ENCODE results near the gene GSTO2.
A peak's percentile ranks its signal among the peaks of the same experiment; 100 is the strongest.
"Not testable (repeated sequence)": the region's sequence is repeated elsewhere in the genome, so short reads cannot be mapped to it uniquely, and the experiment has no call there.

The GSTO2 gene

GRCh38 chr10:104268713-104269645 is at the start of gene GSTO2:
Gene GSTO2, plus strand, starts transcription at chr10:104269184. Its CDS starts 5,732 bp downstream, at chr10:104274916.
- peak; percentile 99 for DNase-seq

GRCh38 chr10:104220522-104220921 is 48.5 kb upstream of the GSTO2 start:
- DNase-seq, result no peak

- no peak for DNase-seq
Measured at GRCh38 chr10:104223304-104223703, 45.7 kb upstream of the GSTO2 start.

GRCh38 chr10:104230490-104230889 is 38.5 kb upstream of the GSTO2 start:
- no peak for DNase-seq

- peak; percentile 99 for DNase-seq
Measured at GRCh38 chr10:104231784-104232612, 37.0 kb upstream of the GSTO2 start, which contains the start of gene CFAP43. Gene CFAP43, minus strand, starts transcription at chr10:104232364. Its CDS starts 118 bp downstream, at chr10:104232246.

GRCh38 chr10:104232613-104233102 is 36.3 kb upstream of the GSTO2 start:
- no peak for DNase-seq

GRCh38 chr10:104233817-104234216 is 35.2 kb upstream of the GSTO2 start:
- no peak for DNase-seq

- DNase-seq, result no peak
Measured at GRCh38 chr10:104234934-104235333, 34.0 kb upstream of the GSTO2 start.

GRCh38 chr10:104235801-104236200 is 33.2 kb upstream of the GSTO2 start:
- DNase-seq, result no peak

GRCh38 chr10:104240078-104240477 is 28.9 kb upstream of the GSTO2 start:
- DNase-seq, result no peak

- no peak for DNase-seq
Measured at GRCh38 chr10:104242545-104242944, 26.4 kb upstream of the GSTO2 start.

- DNase-seq, result not testable (repeated sequence)
Measured at GRCh38 chr10:104243009-104243408, 26.0 kb upstream of the GSTO2 start.

- DNase-seq, result no peak
Measured at GRCh38 chr10:104243512-104243911, 25.5 kb upstream of the GSTO2 start.

- DNase-seq, result no peak
Measured at GRCh38 chr10:104245066-104245632, 23.8 kb upstream of the GSTO2 start.

- no peak for DNase-seq
Measured at GRCh38 chr10:104246976-104247375, 22.0 kb upstream of the GSTO2 start.

GRCh38 chr10:104247513-104248146 is 21.4 kb upstream of the GSTO2 start:
- no peak for DNase-seq

GRCh38 chr10:104248931-104249330 is 20.1 kb upstream of the GSTO2 start:
- not testable (repeated sequence) for DNase-seq

GRCh38 chr10:104250371-104250770 is 18.6 kb upstream of the GSTO2 start:
- DNase-seq, result no peak

- no peak for DNase-seq
Measured at GRCh38 chr10:104251443-104251842, 17.5 kb upstream of the GSTO2 start.

GRCh38 chr10:104252368-104252767 is 16.6 kb upstream of the GSTO2 start:
- DNase-seq, result no peak

GRCh38 chr10:104253106-104253505 is 15.9 kb upstream of the GSTO2 start:
- no peak for DNase-seq

GRCh38 chr10:104253606-104254410 is 15.2 kb upstream of the GSTO2 start:
- no peak for DNase-seq

Measured in CD4-positive, alpha-beta T cell treated with Interleukin-12 subunit alpha and Interleukin-12 subunit beta, for 1 hour (primary cell).